Prostate gland (tissue), 2 donors: Measurements from ENCODE around the gene HDHD5. TPM values are rescaled to one million over a fixed set of nuclear protein-coding genes. Genes with fewer than 3 reads are reported as not detected.

Source experiments
- DNase-seq: peaks from one replicate; pipeline ENCODE4 v3.0.0-alpha.2; 2019; ENCODE audit warnings: low spot score
- H3K27ac ChIP-seq, 2 donors: fragments of 200-600 bp; sonication (generic); 2 replicates each; pipeline ENCODE4 v1.5.1; 2017 to 2019
- H3K27me3 ChIP-seq: fragments of 200-600 bp; sonication (generic); replicated peaks from 2 replicates; pipeline ENCODE4 v1.5.1; 2019; ENCODE audit not compliant: insufficient read depth
- H3K36me3 ChIP-seq, 2 donors: fragments of 200-600 bp; sonication (generic); 1 replicate in 1 of 2; 2 replicates in 1 of 2; pipeline versions ENCODE4 v1.5.1 to v1.8.1; 2017 to 2019
- H3K4me1 ChIP-seq: fragments of 200-600 bp; sonication (generic); replicated peaks from 2 replicates; pipeline ENCODE4 v1.5.1; 2019
- H3K4me3 ChIP-seq, 2 donors: fragments of 200-600 bp; sonication (generic); 2 replicates each; pipeline ENCODE4 v1.5.1; 2017 to 2019
- H3K9me3 ChIP-seq: fragments of 200-600 bp; sonication (generic); 2 replicates; pipeline ENCODE4 v1.5.1; 2017
- CTCF ChIP-seq, 4 experiments: fragments of 200-600 bp in 2 of 4; fragments of 450-650 bp in 2 of 4; sonication (generic) in 2 of 4; IDR thresholded peaks; 1 replicate in 3 of 4; 2 replicates in 1 of 4; pipeline ENCODE4 v1.5.1; 2016 to 2019; ENCODE audit warnings: antibody characterized with exemption in 4 of 4, mild to moderate bottlenecking in 2 of 4, moderate library complexity in 2 of 4
- POLR2A ChIP-seq: fragments of 450-650 bp; IDR thresholded peaks from one replicate; pipeline ENCODE4 v1.6.1; 2016; ENCODE audit warnings: antibody characterized with exemption, mild to moderate bottlenecking
- POLR2AphosphoS5 ChIP-seq: sonication (generic); formaldehyde crosslinking; IDR thresholded peaks from one replicate; pipeline ENCODE4 v1.6.1; 2017; ENCODE audit warnings: antibody characterized with exemption
- WGBS: methylation state at CpG from one replicate; pipeline ENCODE4 v1.1.5; 2018; 5-methylcytosine and 5-hydroxymethylcytosine counted together
- intact Hi-C: fragments of 100-400 bp; cut with DNase I; formaldehyde crosslinking; loops from one replicate; pipeline ENCODE4 v1.14.2; 2022
- total RNA-seq, 2 donors: library from RNA; depleted of rRNA; stranded (reverse); fragments of >200 nt; gene quantifications; one replicate each; pipeline ENCODE4 v1.1.0, GENCODE V29; 2016

Gene HDHD5
- total RNA-seq, 2 donors from 2014 or later: 38.7 to 51.6 TPM

DNA sequence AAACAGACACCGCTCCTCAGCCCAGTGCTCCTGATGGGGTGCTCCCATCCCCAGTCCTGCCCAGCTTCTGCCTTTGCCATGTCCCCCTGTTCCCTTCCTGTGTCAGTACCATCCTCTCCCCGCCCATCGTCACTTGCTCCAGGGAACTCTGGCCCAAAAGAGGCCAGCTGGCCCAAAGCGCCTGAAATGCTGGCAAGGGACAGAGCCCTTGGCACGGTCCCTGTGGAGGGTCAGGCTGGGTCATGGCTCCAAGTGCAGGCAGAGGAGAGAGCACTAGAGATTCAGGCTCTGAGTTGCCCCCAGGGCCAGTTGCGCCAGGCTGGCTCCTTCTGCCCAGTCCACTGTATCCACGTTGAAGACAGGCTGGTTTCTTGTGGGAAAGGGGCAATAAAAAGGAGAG, 8.4 kb upstream of the HDHD5 start:
- H3K27me3 ChIP-seq: no peaks in the 10 kb centered on the region
- no peaks in the 10 kb centered on the region for H3K9me3 ChIP-seq
- 47% methylated on average over 7 of the region's 7 CpGs for WGBS
- H3K4me3 ChIP-seq: no peak overlapping the region
- DNase-seq: no peak
- no peak for TF ChIP-seq CTCF (IDR thresholded peaks at IDR 0.05)
- TF ChIP-seq POLR2A: no peak
- TF ChIP-seq POLR2AphosphoS5: no peak
- no peaks in the 10 kb centered on the region for H3K36me3 ChIP-seq
- H3K27ac ChIP-seq: no peak overlapping the region
- intact Hi-C loops: loop anchor here (10.0 kb wide), 2 partner anchors 83 to 457 kb away; partner anchors contain the start of genes ATP6V1E1 and IL17RA
- H3K4me1 ChIP-seq: no peaks in the 10 kb centered on the region

DNA sequence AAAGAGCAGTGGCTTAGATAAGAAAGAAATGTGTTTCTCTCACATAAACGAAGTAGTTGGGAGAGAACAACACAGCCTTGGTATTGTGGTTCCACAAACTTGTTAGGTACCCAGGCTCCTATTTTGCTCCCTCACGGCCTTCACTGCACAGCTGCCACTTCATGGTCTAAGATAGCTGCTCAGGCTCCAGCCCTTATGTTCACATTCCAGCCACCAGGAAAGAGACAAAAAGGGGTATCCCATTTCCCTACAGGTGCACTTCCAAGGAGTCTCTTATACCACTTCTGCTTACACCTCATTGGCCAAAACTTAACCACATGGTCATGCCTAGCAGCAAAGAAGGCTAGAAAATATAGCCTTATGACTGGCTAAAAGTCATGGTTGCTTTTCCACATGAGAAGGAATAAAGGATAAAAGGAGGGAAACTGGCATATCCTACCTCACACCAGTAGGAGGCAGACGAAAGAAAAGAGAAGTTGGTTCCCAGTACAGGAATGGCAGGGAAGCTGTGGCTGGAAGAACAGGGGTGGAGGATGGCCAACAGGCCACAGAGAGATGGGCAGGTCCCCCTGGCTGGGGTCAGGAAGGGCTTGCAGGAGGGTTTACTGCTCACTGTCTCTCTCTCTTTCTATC, 5.4 kb upstream of the HDHD5 start:
- H3K36me3 ChIP-seq: no peaks in the 10 kb centered on the region
- intact Hi-C loops: loop anchor here (10.0 kb wide), 2 partner anchors 80 to 460 kb away; partner anchors contain the start of genes ATP6V1E1 and IL17RA
- 95% methylated on average over 3 of the region's 3 CpGs for WGBS
- no peak for TF ChIP-seq CTCF (IDR thresholded peaks at IDR 0.05)
- no peak for TF ChIP-seq POLR2A
- TF ChIP-seq POLR2AphosphoS5: no peak
- no peaks in the 10 kb centered on the region for H3K9me3 ChIP-seq
- H3K4me1 ChIP-seq: no peaks in the 10 kb centered on the region
- no peaks in the 10 kb centered on the region for H3K27me3 ChIP-seq
- no peak overlapping the region for H3K4me3 ChIP-seq
- H3K27ac ChIP-seq: no peak overlapping the region
- DNase-seq: no peak

DNA sequence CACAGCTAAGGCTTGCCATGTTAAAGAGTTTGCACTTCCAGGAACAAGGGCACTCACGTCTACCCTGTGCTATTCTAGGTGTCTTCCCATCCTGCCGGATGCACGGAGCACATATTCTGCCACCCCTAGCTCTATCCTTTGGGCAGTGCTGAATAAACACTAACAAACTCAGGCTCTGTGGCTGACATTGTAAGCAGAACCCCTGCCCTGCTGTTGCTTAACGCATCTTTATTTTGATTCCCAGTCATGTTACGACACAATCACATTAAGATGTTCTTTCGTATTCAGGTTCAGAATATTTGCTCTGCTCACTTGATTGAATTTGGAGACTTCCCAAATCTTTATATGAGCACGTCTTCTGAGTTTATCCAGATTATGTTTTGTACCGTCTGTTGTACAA, 3.7 kb upstream of the HDHD5 start:
- Histone ChIP-seq H3K4me1 (no peaks in the 10 kb centered on the region), H3K27ac (no peak overlapping the region), H3K9me3 (no peaks in the 10 kb centered on the region), H3K27me3 (no peaks in the 10 kb centered on the region), H3K4me3 (no peak overlapping the region), H3K36me3 (no peaks in the 10 kb centered on the region)
- intact Hi-C loops: loop anchor here (10.0 kb wide), 2 partner anchors 78 to 462 kb away; partner anchors contain the start of genes ATP6V1E1 and IL17RA
- no peak for DNase-seq
- TF ChIP-seq CTCF (IDR thresholded peaks at IDR 0.05) (no peak), POLR2AphosphoS5 (no peak), POLR2A (no peak)
- whole genome bisulfite sequencing: 68% methylated on average over 8 of the region's 8 CpGs

DNA sequence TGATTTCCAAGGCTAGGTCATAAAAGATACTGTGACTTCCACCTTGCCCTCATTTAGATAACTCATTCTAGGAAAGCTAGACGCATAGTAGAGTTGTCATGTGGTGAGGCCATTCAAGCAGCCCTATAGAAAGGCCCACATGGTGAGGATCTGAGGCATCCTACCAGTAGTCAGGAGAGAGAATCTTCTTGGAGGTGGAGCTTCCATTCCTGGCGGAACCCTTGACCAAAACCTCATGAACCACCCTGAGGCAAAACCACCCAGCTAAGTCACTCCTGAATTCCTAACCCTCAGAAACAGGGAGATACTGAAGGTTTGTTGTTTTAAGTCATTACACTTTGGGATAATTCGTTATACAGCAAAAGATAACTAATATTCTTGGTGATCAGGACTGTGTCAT, 2.9 kb upstream of the HDHD5 start:
- H3K36me3 ChIP-seq: no peaks in the 10 kb centered on the region
- H3K9me3 ChIP-seq: no peaks in the 10 kb centered on the region
- no peaks in the 10 kb centered on the region for H3K27me3 ChIP-seq
- intact Hi-C loops: loop anchor here (10.0 kb wide), 2 partner anchors 77 to 463 kb away; partner anchors contain the start of genes ATP6V1E1 and IL17RA
- no peak for DNase-seq
- no peaks in the 10 kb centered on the region for H3K4me1 ChIP-seq
- TF ChIP-seq POLR2A (no peak), CTCF (IDR thresholded peaks at IDR 0.05) (no peak), POLR2AphosphoS5 (no peak)
- no peak overlapping the region for H3K27ac ChIP-seq
- no peak overlapping the region for H3K4me3 ChIP-seq
- 93% methylated on average over 3 of the region's 3 CpGs for WGBS

- H3K4me3 ChIP-seq: peak overlapping the region; percentile 53 to 68
- 4% methylated on average over 35 of the region's 35 CpGs for WGBS
- no peaks in the 10 kb centered on the region for H3K4me1 ChIP-seq
- peak; percentile 47 for DNase-seq
- peak overlapping the region; percentile 80 to 86 for H3K27ac ChIP-seq
- intact Hi-C loops: no loop called here
- H3K9me3 ChIP-seq: no peaks in the 10 kb centered on the region
- H3K36me3 ChIP-seq: no peaks in the 10 kb centered on the region
- TF ChIP-seq POLR2AphosphoS5 (peak; percentile 7), POLR2A (no peak)
- H3K27me3 ChIP-seq: no peaks in the 10 kb centered on the region
These were observed 451 bp upstream of the HDHD5 start for GRCh38 chr22:17159504-17159951.
